HepG2 (cell line): Measurements from ENCODE around the gene GFAP. TPM values are rescaled to one million over a fixed set of nuclear protein-coding genes. Genes with fewer than 3 reads are reported as not detected.

ENCODE experiments used
- GATAD2A ChIP-seq: IDR thresholded peaks from 2 replicates; pipeline ENCODE4 v1.6.1; 2016
- MXD4 ChIP-seq: IDR thresholded peaks from 2 replicates; pipeline ENCODE4 v1.6.1; 2016; ENCODE audit warnings: mild to moderate bottlenecking, missing biosample characterization, missing genetic modification reagents
- NR2F1 ChIP-seq, 2 experiments: fragments of 450-650 bp in 1 of 2; formaldehyde crosslinking in 1 of 2; IDR thresholded peaks; 2 replicates each; pipeline versions ENCODE4 v1.5.0 to v1.6.1; 2016 to 2020; ENCODE audit warnings: mild to moderate bottlenecking in 1 of 2, missing compliant biosample characterization in 1 of 2, missing genetic modification reagents in 1 of 2, moderate library complexity in 1 of 2
- NR2F6 ChIP-seq, 2 experiments: IDR thresholded peaks; 2 replicates each; pipeline ENCODE4 v1.6.1; 2016; ENCODE audit warnings: antibody characterized with exemption in 1 of 2, mild to moderate bottlenecking in 1 of 2
- RXRA ChIP-seq: sonication (generic); formaldehyde crosslinking; IDR thresholded peaks from 2 replicates; pipeline ENCODE4 v1.5.1; 2020; ENCODE audit warnings: missing genetic modification reagents
- SMAD3 ChIP-seq: sonication (generic); formaldehyde crosslinking; IDR thresholded peaks from 2 replicates; pipeline ENCODE4 v1.4.0; 2020; ENCODE audit warnings: missing genetic modification reagents
- SOX5 ChIP-seq: IDR thresholded peaks from 2 replicates; pipeline ENCODE4 v1.6.1; 2016; ENCODE audit warnings: borderline replicate concordance
- XRCC5 ChIP-seq: fragments of 200-400 bp; formaldehyde crosslinking; optimal IDR thresholded peaks from 2 replicates; pipeline ENCODE3; 2017; ENCODE audit warnings: mild to moderate bottlenecking, low read length
- YEATS2 ChIP-seq: sonication (generic); formaldehyde crosslinking; IDR thresholded peaks from 2 replicates; pipeline ENCODE4 v1.4.0; 2020; ENCODE audit warnings: missing genetic modification reagents, borderline replicate concordance
- ZNF572 ChIP-seq: sonication (generic); formaldehyde crosslinking; IDR thresholded peaks from 2 replicates; pipeline ENCODE4 v1.5.1; 2020; ENCODE audit warnings: mild to moderate bottlenecking, missing genetic modification reagents
- ZNF772 ChIP-seq: sonication (generic); formaldehyde crosslinking; IDR thresholded peaks from 2 replicates; pipeline ENCODE4 v1.5.0; 2020; ENCODE audit warnings: mild to moderate bottlenecking, missing genetic modification reagents
- polyA plus RNA-seq, 8 experiments: library from polyadenylated mRNA; depleted of rRNA in 3 of 8; stranded (reverse) in 7 of 8; unstranded in 1 of 8; fragments of >200 nt; fragmentation: Illumina TruSeq in 4 of 8; extraction: Trizol in 4 of 8; gene quantifications; 2 replicates each; pipeline versions ENCODE4 v1.2.1 to v1.2.3, GENCODE V29; 2011 to 2016; ENCODE audit warnings: low read depth in 4 of 8, missing spikeins in 1 of 8, mixed read lengths in 1 of 8; ENCODE audit not compliant: insufficient read depth in 1 of 8
- total RNA-seq, 5 experiments: library from RNA; depleted of rRNA; stranded (reverse); fragments of >200 nt; fragmentation: Illumina TruSeq; extraction: Trizol; gene quantifications; 2 replicates each; pipeline ENCODE4 v1.2.3, GENCODE V29; 2016; ENCODE audit warnings: low read depth in 1 of 5
- TF ChIP-seq, protein P1 (sequence below): sonication (generic); formaldehyde crosslinking; IDR thresholded peaks from 2 replicates; pipeline ENCODE4 v1.4.0; 2020; ENCODE audit warnings: missing genetic modification reagents
- TF ChIP-seq, protein P2 (sequence below): sonication (generic); formaldehyde crosslinking; IDR thresholded peaks from 2 replicates; pipeline ENCODE4 v1.9.0; 2021; ENCODE audit warnings: missing genetic modification reagents, borderline replicate concordance
- TF ChIP-seq, protein P3 (sequence below): sonication (generic); formaldehyde crosslinking; IDR thresholded peaks from 2 replicates; pipeline ENCODE4 v1.4.0; 2020; ENCODE audit warnings: missing genetic modification reagents
- TF ChIP-seq, protein P4 (sequence below): IDR thresholded peaks from 2 replicates; pipeline ENCODE4 v1.4.0; 2020; ENCODE audit warnings: mild to moderate bottlenecking, missing genetic modification reagents

Gene GFAP
- total and polyA plus RNA-seq, 2 of the 13 experiments (the other 11 are each of a cell fraction or from before 2014, with no cell fraction given), result 0.11 to 0.29 TPM

DNA sequence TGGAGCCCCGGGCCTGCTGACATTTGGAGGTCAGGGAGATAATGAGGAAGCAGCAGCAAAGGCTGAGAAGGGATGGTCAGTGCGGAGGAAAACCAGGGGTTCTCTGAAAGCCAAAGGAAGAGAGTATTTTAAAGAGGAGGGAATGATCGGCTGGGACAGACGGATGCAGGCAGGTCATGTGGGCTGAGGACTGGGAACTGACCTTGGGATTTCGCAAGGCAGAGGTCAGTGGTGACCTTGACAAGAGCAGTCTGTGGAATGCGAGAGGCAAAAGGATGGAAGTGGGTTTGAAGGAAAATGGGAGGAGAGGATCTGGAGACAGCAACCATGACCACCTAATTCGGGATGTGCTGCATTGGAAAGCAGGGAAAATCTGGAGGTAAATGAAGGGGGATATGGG lies 26.3 kb downstream of the GFAP start (continued):
- TF ChIP-seq, protein P1, sequence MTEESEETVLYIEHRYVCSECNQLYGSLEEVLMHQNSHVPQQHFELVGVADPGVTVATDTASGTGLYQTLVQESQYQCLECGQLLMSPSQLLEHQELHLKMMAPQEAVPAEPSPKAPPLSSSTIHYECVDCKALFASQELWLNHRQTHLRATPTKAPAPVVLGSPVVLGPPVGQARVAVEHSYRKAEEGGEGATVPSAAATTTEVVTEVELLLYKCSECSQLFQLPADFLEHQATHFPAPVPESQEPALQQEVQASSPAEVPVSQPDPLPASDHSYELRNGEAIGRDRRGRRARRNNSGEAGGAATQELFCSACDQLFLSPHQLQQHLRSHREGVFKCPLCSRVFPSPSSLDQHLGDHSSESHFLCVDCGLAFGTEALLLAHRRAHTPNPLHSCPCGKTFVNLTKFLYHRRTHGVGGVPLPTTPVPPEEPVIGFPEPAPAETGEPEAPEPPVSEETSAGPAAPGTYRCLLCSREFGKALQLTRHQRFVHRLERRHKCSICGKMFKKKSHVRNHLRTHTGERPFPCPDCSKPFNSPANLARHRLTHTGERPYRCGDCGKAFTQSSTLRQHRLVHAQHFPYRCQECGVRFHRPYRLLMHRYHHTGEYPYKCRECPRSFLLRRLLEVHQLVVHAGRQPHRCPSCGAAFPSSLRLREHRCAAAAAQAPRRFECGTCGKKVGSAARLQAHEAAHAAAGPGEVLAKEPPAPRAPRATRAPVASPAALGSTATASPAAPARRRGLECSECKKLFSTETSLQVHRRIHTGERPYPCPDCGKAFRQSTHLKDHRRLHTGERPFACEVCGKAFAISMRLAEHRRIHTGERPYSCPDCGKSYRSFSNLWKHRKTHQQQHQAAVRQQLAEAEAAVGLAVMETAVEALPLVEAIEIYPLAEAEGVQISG (CRISPR knock-in tag), result peak; percentile 48; the same call in 1 of the 2 replicates
- TF ChIP-seq, protein P2, sequence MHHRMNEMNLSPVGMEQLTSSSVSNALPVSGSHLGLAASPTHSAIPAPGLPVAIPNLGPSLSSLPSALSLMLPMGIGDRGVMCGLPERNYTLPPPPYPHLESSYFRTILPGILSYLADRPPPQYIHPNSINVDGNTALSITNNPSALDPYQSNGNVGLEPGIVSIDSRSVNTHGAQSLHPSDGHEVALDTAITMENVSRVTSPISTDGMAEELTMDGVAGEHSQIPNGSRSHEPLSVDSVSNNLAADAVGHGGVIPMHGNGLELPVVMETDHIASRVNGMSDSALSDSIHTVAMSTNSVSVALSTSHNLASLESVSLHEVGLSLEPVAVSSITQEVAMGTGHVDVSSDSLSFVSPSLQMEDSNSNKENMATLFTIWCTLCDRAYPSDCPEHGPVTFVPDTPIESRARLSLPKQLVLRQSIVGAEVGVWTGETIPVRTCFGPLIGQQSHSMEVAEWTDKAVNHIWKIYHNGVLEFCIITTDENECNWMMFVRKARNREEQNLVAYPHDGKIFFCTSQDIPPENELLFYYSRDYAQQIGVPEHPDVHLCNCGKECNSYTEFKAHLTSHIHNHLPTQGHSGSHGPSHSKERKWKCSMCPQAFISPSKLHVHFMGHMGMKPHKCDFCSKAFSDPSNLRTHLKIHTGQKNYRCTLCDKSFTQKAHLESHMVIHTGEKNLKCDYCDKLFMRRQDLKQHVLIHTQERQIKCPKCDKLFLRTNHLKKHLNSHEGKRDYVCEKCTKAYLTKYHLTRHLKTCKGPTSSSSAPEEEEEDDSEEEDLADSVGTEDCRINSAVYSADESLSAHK (CRISPR knock-in tag), result no peak
- TF ChIP-seq, protein P3, sequence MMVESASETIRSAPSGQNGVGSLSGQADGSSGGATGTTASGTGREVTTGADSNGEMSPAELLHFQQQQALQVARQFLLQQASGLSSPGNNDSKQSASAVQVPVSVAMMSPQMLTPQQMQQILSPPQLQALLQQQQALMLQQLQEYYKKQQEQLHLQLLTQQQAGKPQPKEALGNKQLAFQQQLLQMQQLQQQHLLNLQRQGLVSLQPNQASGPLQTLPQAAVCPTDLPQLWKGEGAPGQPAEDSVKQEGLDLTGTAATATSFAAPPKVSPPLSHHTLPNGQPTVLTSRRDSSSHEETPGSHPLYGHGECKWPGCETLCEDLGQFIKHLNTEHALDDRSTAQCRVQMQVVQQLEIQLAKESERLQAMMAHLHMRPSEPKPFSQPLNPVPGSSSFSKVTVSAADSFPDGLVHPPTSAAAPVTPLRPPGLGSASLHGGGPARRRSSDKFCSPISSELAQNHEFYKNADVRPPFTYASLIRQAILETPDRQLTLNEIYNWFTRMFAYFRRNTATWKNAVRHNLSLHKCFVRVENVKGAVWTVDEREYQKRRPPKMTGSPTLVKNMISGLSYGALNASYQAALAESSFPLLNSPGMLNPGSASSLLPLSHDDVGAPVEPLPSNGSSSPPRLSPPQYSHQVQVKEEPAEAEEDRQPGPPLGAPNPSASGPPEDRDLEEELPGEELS (CRISPR knock-in tag), result 0 out of 2 replicates have a peak, but pooled peaks have one; percentile 9
- TF ChIP-seq, protein P4, sequence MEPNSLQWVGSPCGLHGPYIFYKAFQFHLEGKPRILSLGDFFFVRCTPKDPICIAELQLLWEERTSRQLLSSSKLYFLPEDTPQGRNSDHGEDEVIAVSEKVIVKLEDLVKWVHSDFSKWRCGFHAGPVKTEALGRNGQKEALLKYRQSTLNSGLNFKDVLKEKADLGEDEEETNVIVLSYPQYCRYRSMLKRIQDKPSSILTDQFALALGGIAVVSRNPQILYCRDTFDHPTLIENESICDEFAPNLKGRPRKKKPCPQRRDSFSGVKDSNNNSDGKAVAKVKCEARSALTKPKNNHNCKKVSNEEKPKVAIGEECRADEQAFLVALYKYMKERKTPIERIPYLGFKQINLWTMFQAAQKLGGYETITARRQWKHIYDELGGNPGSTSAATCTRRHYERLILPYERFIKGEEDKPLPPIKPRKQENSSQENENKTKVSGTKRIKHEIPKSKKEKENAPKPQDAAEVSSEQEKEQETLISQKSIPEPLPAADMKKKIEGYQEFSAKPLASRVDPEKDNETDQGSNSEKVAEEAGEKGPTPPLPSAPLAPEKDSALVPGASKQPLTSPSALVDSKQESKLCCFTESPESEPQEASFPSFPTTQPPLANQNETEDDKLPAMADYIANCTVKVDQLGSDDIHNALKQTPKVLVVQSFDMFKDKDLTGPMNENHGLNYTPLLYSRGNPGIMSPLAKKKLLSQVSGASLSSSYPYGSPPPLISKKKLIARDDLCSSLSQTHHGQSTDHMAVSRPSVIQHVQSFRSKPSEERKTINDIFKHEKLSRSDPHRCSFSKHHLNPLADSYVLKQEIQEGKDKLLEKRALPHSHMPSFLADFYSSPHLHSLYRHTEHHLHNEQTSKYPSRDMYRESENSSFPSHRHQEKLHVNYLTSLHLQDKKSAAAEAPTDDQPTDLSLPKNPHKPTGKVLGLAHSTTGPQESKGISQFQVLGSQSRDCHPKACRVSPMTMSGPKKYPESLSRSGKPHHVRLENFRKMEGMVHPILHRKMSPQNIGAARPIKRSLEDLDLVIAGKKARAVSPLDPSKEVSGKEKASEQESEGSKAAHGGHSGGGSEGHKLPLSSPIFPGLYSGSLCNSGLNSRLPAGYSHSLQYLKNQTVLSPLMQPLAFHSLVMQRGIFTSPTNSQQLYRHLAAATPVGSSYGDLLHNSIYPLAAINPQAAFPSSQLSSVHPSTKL (CRISPR knock-in tag), result peak; percentile 76
- TF ChIP-seq GATAD2A (CRISPR knock-in tag) (peak; percentile 89), NR2F6 (IDR thresholded peaks at IDR 0.05) (peak; percentile 69), NR2F6 (CRISPR knock-in tag; IDR thresholded peaks at IDR 0.05) (peak; percentile 87), RXRA (CRISPR knock-in tag) (peak; percentile 71; the same call in 1 of the 2 replicates), SMAD3 (CRISPR knock-in tag) (0 out of 2 replicates have a peak, but pooled peaks have one; percentile 31), XRCC5 (peak; percentile 34), ZNF572 (CRISPR knock-in tag) (no peak), SOX5 (CRISPR knock-in tag) (peak; percentile 23; the same call in 1 of the 2 replicates), NR2F1 (CRISPR knock-in tag; IDR thresholded peaks at IDR 0.05) (peak in 1 of 2 experiments; percentile 69; a peak in 2 of 4 replicates), YEATS2 (CRISPR knock-in tag) (no peak), ZNF772 (CRISPR knock-in tag) (peak; percentile 44; the same call in 1 of the 2 replicates), MXD4 (CRISPR knock-in tag) (0 out of 2 replicates have a peak, but pooled peaks have one; percentile 21)
